Measurements from ENCODE around the gene USP21. TPM values are rescaled to one million over a fixed set of nuclear protein-coding genes. Genes with fewer than 3 reads are reported as not detected.

USP21 gene
- total and polyA plus RNA-seq, 2 of the 13 experiments (the other 11 are each of a cell fraction or from before 2014, with no cell fraction given): 10.1 to 33.1 TPM

DNA sequence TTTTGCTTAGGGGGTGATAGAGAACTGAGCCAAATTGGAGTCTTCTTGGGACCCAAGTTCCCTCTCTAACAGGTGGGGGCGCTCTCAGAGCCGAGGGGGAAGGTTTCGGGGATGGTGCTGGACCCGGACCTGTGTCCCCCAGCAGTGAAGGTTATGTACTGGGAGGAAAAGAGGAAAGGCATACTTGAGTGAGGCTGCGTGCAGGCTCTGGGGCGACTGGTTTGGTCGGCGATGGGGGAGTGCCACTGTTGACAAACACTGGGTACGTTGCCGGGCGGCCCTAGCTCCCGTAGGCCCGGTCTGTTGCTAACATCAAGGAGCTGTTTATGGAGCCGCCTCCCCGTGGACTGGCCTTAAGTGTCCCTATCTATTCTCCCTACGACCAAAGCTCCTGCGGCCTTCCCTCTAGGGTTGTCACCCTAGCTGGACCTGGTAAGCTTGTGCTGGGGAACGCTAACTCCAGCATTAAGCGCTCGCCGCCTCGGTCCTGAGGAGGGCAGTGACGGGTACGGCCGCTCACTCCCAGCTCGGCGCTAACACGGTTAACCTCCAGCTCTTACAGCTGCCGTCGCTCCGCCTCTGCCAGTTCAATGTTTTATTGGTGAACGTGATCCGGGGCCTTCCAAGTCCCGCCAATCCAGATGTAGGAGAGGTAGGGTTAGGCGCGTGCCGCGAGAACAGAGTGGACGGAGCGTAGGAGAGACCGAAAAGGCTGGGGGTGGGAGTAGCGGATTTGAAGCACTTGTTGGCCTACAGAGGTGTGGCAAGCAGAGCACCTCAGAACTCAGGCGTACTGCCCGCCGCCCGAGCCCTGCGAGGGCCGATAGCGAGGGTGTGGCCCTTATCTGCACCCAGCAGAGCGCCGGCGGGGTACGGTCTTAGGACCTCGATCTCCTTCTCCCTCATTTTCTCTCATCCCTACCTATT lies 6.7 kb downstream of the USP21 start, which contains the start of gene PPOX (continued):
- TF ChIP-seq POGK (CRISPR knock-in tag; conservative IDR thresholded peaks at IDR 0.05) (0 out of 2 replicates have a peak, but pooled peaks have one; percentile 16), ZNF501 (CRISPR knock-in tag; IDR thresholded peaks at IDR 0.05) (0 out of 2 replicates have a peak, but pooled peaks have one; percentile 70), SAFB2 (CRISPR knock-in tag; IDR thresholded peaks at IDR 0.05; ENCODE audit: borderline replicate concordance, low read depth) (peak; percentile 49; the same call in 1 of the 2 replicates), ZNF329 (CRISPR knock-in tag; IDR thresholded peaks at IDR 0.05; ENCODE audit: low read depth) (peak; percentile 47; the same call in 1 of the 2 replicates), NR3C1 (CRISPR knock-in tag; IDR thresholded peaks at IDR 0.05) (no peak), ZNF292 (CRISPR knock-in tag; IDR thresholded peaks at IDR 0.05; ENCODE audit: borderline replicate concordance, low read depth) (no peak), SCMH1 (CRISPR knock-in tag; IDR thresholded peaks at IDR 0.05; ENCODE audit: borderline replicate concordance) (no peak), PAX8 (CRISPR knock-in tag; IDR thresholded peaks at IDR 0.05; ENCODE audit: borderline replicate concordance) (no peak), ZNF576 (CRISPR knock-in tag; IDR thresholded peaks at IDR 0.05) (no peak), GMEB2 (CRISPR knock-in tag; IDR thresholded peaks at IDR 0.05; ENCODE audit: low read depth) (no peak), HOXA9 (CRISPR knock-in tag; IDR thresholded peaks at IDR 0.05; ENCODE audit: borderline replicate concordance) (no peak), REPIN1 (CRISPR knock-in tag; IDR thresholded peaks at IDR 0.05; ENCODE audit: borderline replicate concordance, low read depth) (peak; percentile 63; the same call in 1 of the 2 replicates), KDM1A (CRISPR knock-in tag; IDR thresholded peaks at IDR 0.05) (no peak), ZBTB1 (CRISPR knock-in tag; IDR thresholded peaks at IDR 0.05; ENCODE audit: borderline replicate concordance) (no peak)
- TF ChIP-seq, protein P1, sequence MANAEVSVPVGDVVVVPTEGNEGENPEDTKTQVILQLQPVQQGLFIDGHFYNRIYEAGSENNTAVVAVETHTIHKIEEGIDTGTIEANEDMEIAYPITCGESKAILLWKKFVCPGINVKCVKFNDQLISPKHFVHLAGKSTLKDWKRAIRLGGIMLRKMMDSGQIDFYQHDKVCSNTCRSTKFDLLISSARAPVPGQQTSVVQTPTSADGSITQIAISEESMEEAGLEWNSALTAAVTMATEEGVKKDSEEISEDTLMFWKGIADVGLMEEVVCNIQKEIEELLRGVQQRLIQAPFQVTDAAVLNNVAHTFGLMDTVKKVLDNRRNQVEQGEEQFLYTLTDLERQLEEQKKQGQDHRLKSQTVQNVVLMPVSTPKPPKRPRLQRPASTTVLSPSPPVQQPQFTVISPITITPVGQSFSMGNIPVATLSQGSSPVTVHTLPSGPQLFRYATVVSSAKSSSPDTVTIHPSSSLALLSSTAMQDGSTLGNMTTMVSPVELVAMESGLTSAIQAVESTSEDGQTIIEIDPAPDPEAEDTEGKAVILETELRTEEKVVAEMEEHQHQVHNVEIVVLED (CRISPR knock-in tag; IDR thresholded peaks at IDR 0.05; ENCODE audit: borderline replicate concordance): peak; percentile 84
- TF ChIP-seq, protein P2, sequence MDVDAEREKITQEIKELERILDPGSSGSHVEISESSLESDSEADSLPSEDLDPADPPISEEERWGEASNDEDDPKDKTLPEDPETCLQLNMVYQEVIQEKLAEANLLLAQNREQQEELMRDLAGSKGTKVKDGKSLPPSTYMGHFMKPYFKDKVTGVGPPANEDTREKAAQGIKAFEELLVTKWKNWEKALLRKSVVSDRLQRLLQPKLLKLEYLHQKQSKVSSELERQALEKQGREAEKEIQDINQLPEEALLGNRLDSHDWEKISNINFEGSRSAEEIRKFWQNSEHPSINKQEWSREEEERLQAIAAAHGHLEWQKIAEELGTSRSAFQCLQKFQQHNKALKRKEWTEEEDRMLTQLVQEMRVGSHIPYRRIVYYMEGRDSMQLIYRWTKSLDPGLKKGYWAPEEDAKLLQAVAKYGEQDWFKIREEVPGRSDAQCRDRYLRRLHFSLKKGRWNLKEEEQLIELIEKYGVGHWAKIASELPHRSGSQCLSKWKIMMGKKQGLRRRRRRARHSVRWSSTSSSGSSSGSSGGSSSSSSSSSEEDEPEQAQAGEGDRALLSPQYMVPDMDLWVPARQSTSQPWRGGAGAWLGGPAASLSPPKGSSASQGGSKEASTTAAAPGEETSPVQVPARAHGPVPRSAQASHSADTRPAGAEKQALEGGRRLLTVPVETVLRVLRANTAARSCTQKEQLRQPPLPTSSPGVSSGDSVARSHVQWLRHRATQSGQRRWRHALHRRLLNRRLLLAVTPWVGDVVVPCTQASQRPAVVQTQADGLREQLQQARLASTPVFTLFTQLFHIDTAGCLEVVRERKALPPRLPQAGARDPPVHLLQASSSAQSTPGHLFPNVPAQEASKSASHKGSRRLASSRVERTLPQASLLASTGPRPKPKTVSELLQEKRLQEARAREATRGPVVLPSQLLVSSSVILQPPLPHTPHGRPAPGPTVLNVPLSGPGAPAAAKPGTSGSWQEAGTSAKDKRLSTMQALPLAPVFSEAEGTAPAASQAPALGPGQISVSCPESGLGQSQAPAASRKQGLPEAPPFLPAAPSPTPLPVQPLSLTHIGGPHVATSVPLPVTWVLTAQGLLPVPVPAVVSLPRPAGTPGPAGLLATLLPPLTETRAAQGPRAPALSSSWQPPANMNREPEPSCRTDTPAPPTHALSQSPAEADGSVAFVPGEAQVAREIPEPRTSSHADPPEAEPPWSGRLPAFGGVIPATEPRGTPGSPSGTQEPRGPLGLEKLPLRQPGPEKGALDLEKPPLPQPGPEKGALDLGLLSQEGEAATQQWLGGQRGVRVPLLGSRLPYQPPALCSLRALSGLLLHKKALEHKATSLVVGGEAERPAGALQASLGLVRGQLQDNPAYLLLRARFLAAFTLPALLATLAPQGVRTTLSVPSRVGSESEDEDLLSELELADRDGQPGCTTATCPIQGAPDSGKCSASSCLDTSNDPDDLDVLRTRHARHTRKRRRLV (CRISPR knock-in tag; IDR thresholded peaks at IDR 0.05): peak; percentile 57; the same call in 1 of the 2 replicates
